MCF 10A (cell line): ENCODE results near the gene MCOLN2. TPM values are rescaled to one million over a fixed set of nuclear protein-coding genes. Genes with fewer than 3 reads are reported as not detected.

ENCODE experiments used
- BruUV-seq: library from RNA; stranded (reverse); fragments of 400-500 nt; replicated peaks from 2 replicates; lab custom pipeline; 2021; lab: Mats Ljungman, UMichigan
- CTCF ChIA-PET: fragments of 300-600 bp; sonication (Branson Sonifier 250); formaldehyde crosslinking; extraction: SDS; loops from one replicate; lab custom pipeline; 2021; ENCODE audit warnings: antibody characterized with exemption, inconsistent platforms; lab: Yijun Ruan, JAX
- POLR2A ChIA-PET: fragments of 300-600, 350-650 bp; sonication (Branson Sonifier 250); formaldehyde crosslinking; extraction: SDS; loops from one replicate; lab custom pipeline; 2020; ENCODE audit warnings: antibody characterized with exemption, inconsistent platforms; lab: Yijun Ruan, JAX
- DNase-seq: peaks from one replicate; pipeline ENCODE4 v3.0.0-alpha.2; 2018; ENCODE audit not compliant: unreplicated experiment
- H3K27ac Mint-ChIP-seq: one replicate; pipeline ENCODE4 v1.8.0; 2022; ENCODE audit warnings: mild to moderate bottlenecking, low read depth, mixed read lengths; ENCODE audit not compliant: unreplicated experiment
- H3K27me3 Mint-ChIP-seq: one replicate; pipeline ENCODE4 v1.8.0; 2022; ENCODE audit warnings: mixed read lengths; ENCODE audit not compliant: insufficient read depth, unreplicated experiment
- H3K36me3 Mint-ChIP-seq: one replicate; pipeline ENCODE4 v1.8.0; 2022; ENCODE audit warnings: mild to moderate bottlenecking, moderate library complexity, mixed read lengths; ENCODE audit not compliant: insufficient read depth, unreplicated experiment
- H3K4me1 Mint-ChIP-seq: one replicate; pipeline ENCODE4 v1.8.0; 2022; ENCODE audit warnings: mixed read lengths; ENCODE audit not compliant: insufficient read depth, unreplicated experiment
- H3K4me3 Mint-ChIP-seq: one replicate; pipeline ENCODE4 v1.8.0; 2022; ENCODE audit warnings: mild to moderate bottlenecking, moderate library complexity, mixed read lengths; ENCODE audit not compliant: unreplicated experiment
- H3K9me3 Mint-ChIP-seq: one replicate; pipeline ENCODE4 v1.8.0; 2022; ENCODE audit warnings: mixed read lengths; ENCODE audit not compliant: unreplicated experiment
- intact Hi-C: fragments of 100-400 bp; cut with micrococcal nuclease; formaldehyde crosslinking; loops from 2 replicates; pipeline ENCODE4 v1.14.1; 2022
- total RNA-seq: library from RNA; stranded (reverse); gene quantifications from 2 replicates; pipeline ENCODE4 v1.2.3, GENCODE V29; 2022
- TF ChIP-seq, protein P1 (sequence below): fragments of 200-600 bp; IDR thresholded peaks from one replicate; pipeline ENCODE4 v1.8.0; 2022; ENCODE audit warnings: antibody characterized with exemption, mild to moderate bottlenecking; ENCODE audit not compliant: unreplicated experiment

The MCOLN2 gene
- total RNA-seq, 1 experiment from 2014 or later: 3.0 TPM

DNA sequence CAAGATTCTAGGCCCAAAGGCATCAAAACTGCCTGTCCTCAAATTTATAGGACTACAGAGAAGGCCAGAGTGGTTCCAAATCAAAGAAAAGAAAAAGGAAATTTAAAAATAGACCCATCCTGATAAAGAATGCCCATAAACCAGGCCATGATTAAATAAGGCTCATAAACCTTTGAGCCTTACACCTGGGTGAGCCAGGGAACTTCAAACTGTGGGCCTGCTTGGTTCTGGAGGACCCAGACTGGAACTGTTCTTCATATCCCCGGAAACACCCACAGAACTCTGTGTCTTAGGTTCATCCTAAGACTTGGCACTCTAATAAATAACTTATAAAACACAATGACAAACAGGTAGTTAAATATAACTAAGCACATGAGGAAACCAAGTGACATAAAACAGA lies 28.8 kb downstream of the MCOLN2 start:
- H3K36me3 Mint-ChIP-seq: no peaks in the 10 kb centered on the region
- intact Hi-C loops: no loop called here
- BruUV-seq: no TSS peak
- H3K27ac Mint-ChIP-seq: no peak overlapping the region
- no peak for DNase-seq
- CTCF ChIA-PET: interaction anchor here (0.6 kb wide), 1 partner anchor 160 kb away, joined by 4 read pairs; no protein-coding TSS in a partner anchor
- TF ChIP-seq, protein P1, sequence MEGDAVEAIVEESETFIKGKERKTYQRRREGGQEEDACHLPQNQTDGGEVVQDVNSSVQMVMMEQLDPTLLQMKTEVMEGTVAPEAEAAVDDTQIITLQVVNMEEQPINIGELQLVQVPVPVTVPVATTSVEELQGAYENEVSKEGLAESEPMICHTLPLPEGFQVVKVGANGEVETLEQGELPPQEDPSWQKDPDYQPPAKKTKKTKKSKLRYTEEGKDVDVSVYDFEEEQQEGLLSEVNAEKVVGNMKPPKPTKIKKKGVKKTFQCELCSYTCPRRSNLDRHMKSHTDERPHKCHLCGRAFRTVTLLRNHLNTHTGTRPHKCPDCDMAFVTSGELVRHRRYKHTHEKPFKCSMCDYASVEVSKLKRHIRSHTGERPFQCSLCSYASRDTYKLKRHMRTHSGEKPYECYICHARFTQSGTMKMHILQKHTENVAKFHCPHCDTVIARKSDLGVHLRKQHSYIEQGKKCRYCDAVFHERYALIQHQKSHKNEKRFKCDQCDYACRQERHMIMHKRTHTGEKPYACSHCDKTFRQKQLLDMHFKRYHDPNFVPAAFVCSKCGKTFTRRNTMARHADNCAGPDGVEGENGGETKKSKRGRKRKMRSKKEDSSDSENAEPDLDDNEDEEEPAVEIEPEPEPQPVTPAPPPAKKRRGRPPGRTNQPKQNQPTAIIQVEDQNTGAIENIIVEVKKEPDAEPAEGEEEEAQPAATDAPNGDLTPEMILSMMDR: no peak
- POLR2A ChIA-PET: no interaction called here
- H3K27me3 Mint-ChIP-seq: no peaks in the 10 kb centered on the region
- no peaks in the 10 kb centered on the region for H3K9me3 Mint-ChIP-seq
- H3K4me1 Mint-ChIP-seq: peaks cover 8% of the 10 kb centered on the region
- H3K4me3 Mint-ChIP-seq: no peak overlapping the region

DNA sequence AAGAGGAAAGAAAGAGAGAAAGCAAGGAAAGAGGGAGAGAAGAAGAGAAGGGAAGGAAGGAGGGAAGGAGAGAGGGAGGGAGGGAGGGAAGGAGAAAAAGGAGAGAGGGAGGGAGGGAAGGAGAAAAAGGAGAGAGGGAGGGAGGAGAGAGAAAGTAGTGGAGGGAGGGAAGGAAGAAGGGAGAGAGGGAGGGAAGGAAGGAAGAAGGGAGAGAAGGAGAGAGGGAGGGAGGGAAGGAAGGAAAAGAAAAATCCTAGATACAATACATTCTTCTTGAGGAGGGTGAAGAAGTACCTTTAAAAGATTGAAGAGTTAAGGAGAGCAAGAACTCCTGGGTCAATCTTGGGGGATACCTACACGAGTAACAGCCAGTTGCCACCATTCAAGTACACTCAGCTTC lies 29.2 kb downstream of the MCOLN2 start:
- H3K27ac Mint-ChIP-seq: no peak overlapping the region
- H3K27me3 Mint-ChIP-seq: no peaks in the 10 kb centered on the region
- H3K9me3 Mint-ChIP-seq: no peaks in the 10 kb centered on the region
- ChIA-PET CTCF (interaction anchor here (0.6 kb wide), 1 partner anchor 161 kb away, joined by 4 read pairs; no protein-coding TSS in a partner anchor), POLR2A (no interaction called here)
- BruUV-seq: no TSS peak
- intact Hi-C loops: no loop called here
- H3K4me1 Mint-ChIP-seq: peaks cover 7% of the 10 kb centered on the region
- TF ChIP-seq, protein P1: no peak
- H3K36me3 Mint-ChIP-seq: no peaks in the 10 kb centered on the region
- DNase-seq: no peak
- H3K4me3 Mint-ChIP-seq: no peak overlapping the region

DNA sequence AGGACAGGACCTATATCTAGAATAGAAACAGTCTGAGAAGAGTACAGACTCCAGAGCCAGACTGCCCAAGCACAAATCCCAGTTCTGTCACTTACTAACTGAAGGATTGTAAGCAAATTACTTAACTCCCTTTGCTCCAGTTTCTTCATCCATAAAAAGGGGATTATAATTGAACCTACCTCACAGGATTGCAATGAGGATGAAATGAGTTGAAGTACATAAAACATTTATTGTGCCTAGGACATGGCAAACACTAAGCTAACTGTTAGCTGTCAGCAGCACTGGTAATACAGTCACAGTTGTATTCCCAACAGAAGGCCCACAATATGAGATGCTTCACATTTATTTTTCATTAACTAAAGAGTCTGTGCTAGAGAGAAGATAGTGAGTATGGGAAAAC lies 33.9 kb downstream of the MCOLN2 start:
- POLR2A ChIA-PET: no interaction called here
- peaks cover 6% of the 10 kb centered on the region for H3K4me1 Mint-ChIP-seq
- CTCF ChIA-PET: interaction anchor here (1.2 kb wide), 1 partner anchor 18 kb away, joined by 3 read pairs; no protein-coding TSS in a partner anchor
- DNase-seq: no peak
- no peaks in the 10 kb centered on the region for H3K36me3 Mint-ChIP-seq
- intact Hi-C loops: no loop called here
- no peaks in the 10 kb centered on the region for H3K9me3 Mint-ChIP-seq
- no peak overlapping the region for H3K4me3 Mint-ChIP-seq
- TF ChIP-seq, protein P1: no peak
- no TSS peak for BruUV-seq
- H3K27ac Mint-ChIP-seq: no peak overlapping the region
- H3K27me3 Mint-ChIP-seq: no peaks in the 10 kb centered on the region

DNA sequence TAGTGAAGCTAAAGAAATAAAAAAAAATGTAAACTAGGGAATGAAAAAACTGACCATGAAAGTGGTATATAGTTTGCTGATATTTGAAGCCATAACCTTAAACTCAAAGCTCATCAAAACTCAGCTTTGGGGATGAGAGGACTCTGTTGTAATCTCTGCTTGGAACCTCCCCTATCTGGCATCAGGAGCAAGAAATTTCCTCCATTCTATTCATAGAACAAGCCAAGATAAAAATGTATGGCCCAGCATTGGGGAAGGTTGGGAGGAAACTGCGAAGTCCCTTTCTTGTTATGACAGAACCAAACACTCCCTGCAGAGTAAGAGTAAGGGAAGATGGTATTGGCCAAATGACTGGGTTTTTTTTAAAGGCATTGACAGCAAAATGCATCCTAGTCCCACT lies 35.6 kb downstream of the MCOLN2 start:
- intact Hi-C loops: no loop called here
- ChIA-PET POLR2A (interaction anchor here (1.3 kb wide), 1 partner anchor 13 kb away, joined by 4 read pairs; no protein-coding TSS in a partner anchor), CTCF (interaction anchor here (0.7 to 6.1 kb wide), 3 partner anchors 16 to 298 kb away, joined by 3 to 62 read pairs (median 4); partner anchors contain the start of gene C1orf52)
- no peaks in the 10 kb centered on the region for H3K36me3 Mint-ChIP-seq
- H3K27ac Mint-ChIP-seq: no peak overlapping the region
- H3K27me3 Mint-ChIP-seq: no peaks in the 10 kb centered on the region
- TF ChIP-seq, protein P1: no peak
- no peak overlapping the region for H3K4me3 Mint-ChIP-seq
- BruUV-seq: no TSS peak
- no peak for DNase-seq
- peaks cover 6% of the 10 kb centered on the region for H3K4me1 Mint-ChIP-seq
- H3K9me3 Mint-ChIP-seq: no peaks in the 10 kb centered on the region
